A172 (cell line): Measurements from ENCODE around the gene N4BP3. TPM values are rescaled to one million over a fixed set of nuclear protein-coding genes. Genes with fewer than 3 reads are reported as not detected.
A peak's percentile ranks its signal among the peaks of the same experiment; 100 is the strongest.

Experiments used
- DNase-seq: peaks from one replicate; pipeline ENCODE4 v3.0.0-alpha.2; 2015; ENCODE audit warnings: low spot score
- total RNA-seq: library from RNA; depleted of rRNA; stranded (reverse); fragments of >200 nt; shearing (Covaris generic); gene quantifications from 2 replicates; pipeline ENCODE4 v1.2.3, GENCODE V29; 2014

N4BP3 gene
- total RNA-seq, 1 experiment from 2014 or later, result 0.33 TPM

DNA sequence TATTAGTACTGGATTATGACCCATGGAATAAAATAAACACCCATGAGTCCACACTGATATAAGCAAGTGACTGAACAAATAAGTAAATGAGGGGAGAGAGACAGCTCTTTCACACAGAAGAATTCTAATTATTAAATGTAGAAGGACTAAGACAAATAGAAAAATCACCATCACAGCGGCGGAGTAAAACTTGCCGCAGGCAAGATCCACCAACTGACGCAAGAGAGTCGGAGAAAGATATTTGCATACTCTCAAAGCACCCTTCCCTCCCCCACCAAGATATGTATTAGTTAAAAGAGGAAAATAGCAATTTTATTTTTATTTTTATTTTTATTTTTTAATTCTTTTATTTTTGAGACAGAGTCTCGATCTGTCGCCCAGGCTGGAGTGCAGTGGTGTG, 14.6 kb upstream of the N4BP3 start:
- DNase-seq, result no peak

DNA sequence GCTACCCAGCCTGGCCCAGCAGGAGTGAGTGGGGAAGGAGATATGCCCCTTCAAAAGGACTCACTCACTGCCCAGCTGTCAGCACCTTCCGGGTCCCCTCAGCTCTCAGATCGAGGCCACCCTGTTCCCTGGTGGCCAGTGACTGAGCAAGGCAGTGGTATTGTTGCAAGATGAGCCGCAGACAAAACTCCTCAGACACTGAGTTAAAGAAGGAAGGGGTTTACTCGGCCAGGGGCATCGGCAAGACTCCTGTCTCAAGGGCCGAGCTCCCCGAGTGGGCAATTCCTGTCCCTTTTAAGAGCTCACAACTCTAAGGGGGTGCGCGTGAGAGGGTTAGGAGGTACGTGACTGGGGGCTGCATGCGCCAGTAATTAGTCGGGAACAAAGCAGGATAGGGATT, 9.7 kb upstream of the N4BP3 start:
- no peak for DNase-seq

DNA sequence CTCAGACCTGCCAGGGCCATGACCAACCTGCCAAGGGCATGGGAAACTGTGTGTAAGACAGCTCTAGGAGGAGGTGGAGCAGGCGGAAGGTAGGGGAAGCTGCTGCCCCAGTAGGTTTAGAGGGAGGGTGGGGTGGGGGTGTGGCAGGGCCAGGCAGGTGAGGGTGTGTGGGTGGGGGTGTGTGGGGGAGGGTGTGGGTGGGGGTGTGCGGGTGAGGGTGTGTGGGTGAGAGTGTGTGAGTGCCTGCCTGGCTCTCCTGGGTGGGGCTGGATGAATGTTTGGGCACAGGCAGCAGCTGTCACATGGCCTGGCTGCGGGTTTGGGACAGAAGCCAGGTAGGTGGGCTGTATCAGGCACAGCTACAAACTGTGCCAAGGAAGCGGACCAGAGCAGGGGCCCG, 8.8 kb upstream of the N4BP3 start:
- no peak for DNase-seq

DNA sequence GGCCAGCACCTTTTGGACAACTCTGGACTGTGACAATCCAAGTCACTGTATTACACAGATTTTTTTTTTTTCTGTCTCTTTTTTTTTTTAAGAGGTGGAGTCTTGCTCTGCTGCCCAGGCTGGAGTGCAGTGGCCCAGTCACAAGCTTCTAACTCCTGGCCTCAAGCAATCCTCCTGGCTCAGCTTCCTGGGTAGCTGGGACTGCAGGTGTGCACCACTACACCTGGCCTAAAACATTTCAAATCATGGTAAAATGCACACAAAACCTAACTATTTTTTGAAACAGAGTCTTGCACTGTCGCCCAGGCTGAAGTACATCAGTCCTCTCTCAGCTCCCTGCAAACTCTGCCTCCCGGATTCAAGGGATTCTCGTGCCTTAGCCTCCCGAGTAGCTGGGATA, 7.2 kb upstream of the N4BP3 start:
- no peak for DNase-seq

DNA sequence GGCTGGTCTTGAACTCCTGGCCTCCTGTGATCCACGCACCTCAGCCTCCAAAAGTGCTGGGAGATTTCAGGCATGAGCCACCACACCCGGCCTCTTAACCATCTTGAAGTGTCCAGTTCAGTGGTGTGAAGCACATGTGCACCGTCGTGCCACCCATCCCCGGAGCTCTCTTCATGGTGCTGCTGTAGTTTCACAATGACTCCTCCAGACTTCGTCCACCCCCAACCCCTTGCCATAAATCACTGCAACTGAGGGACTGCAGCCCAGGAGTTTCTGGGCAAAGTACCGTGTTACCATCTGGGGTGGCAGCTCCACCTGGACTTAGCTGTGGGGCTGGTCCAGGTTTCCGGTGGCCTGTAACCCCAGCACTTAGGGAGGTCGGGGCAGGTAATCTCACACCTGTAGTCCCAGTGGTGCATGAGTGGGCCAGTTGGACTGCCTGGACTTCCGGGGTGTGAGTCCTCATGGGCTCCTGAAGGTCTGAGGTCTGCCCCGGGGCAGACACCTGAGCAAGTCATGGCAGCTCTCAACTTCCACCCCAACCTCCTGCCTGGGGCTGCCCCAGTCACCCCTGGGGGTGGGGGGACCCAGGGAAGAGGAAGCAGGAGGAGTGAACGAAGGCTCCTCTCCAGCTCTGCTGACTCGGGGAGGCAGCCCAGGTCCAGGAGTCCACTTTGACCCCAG, 6.6 kb upstream of the N4BP3 start:
- DNase-seq, result no peak

DNA sequence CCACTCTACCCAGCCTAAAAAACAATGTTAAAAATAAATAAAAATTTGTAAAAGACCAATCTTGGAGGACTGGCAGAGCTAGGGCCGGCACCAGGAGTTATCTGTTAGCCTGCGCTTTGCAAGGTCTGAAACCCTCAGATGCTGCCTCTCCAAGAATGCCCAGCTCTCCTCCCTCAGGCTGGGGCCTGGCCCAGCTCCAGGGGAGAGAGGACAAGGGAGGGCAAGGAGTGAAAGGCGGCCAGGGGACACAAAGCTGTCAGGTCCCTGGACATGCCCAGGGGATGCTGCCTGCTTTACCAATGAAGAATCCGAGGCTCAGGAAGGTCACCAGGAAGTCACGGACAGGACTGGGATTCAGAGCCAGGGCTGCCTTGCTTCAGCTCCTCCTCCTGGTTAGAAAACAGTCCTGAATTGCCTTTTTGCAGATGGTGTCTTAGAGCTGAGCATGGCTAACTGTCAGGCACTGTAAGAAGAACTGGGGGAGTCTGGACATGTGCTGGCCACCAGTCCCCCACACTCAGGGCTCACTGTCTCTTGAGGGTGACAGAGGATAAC, 5.5 kb upstream of the N4BP3 start:
- DNase-seq, result no peak

DNA sequence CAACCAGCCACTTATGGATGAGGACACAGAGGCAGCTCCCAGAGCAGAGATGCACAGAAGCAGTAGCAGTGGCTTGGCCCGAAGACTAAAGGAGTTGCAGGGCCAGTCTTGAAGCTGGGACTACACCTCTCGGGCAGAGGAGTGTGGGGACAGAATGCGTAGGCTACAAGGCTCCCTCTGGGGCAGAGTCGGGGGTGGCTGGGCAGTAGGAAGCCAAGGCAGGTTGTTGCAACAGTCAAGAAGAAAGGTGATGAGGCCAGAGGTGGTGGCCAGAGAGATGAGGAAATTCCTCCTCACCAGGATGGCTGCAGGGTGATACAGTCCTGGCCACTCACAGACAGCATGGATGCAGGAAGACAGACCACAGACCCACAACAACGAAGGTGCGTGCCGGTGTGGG, 4.9 kb upstream of the N4BP3 start:
- DNase-seq, result no peak

DNA sequence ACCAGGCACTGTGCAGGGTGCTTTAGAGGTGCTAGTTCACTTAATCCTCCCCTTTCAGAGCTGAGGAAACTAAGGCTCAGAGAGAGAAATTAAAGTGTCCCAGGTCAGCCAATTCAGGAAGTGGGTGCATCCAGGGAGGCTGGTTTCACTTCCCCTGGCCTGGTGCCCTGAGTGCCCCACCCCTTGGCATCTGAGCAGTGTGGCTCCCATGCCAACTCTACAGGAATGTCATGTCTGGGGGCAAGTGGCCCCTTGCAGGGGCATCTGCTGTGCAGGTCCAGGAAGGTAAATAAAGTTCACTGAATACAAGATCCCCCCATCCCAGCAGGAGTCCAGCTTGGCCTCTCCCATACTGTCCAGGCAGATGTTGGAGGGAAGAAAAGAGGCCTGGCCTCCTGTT, 4.4 kb upstream of the N4BP3 start:
- no peak for DNase-seq

DNA sequence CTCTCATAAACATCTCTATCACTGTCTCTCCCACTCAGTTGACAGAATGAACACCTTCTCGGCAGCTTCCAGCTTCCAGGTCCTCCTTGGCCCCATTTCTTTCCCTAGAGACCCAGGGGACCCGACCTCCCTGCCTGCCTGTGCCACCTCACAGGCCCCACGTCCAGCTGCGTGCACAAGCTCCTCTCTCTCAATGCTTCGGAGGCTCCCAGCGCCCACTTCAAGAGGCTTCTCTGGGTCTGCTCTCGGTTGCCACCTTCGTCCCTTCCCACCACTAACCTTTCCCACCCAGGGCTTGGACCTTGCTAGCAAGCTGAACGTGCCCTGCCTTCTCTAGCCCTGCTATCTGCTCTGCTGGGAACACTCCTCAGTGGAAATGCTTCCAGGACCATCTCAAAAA, 2.8 kb upstream of the N4BP3 start:
- DNase-seq, result no peak

DNA sequence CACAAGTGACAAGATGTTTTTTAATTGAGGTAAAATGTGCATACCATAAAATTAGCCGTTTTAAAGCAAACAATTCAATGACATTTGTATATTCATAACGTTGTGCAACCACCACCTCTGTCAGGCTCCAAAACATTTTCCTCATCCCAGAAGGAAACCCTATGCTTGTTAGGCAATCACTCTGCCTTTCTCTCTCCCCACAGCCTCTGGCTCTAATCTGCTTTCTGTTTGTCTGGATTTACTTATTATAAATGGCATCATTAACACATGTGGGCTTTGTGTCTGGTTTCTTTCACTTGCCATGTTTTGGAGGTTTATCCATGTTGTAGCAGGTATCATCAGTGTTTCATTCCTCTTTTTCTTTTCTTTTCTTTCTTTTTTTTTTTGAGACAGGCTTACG, 1.4 kb upstream of the N4BP3 start:
- no peak for DNase-seq

DNA sequence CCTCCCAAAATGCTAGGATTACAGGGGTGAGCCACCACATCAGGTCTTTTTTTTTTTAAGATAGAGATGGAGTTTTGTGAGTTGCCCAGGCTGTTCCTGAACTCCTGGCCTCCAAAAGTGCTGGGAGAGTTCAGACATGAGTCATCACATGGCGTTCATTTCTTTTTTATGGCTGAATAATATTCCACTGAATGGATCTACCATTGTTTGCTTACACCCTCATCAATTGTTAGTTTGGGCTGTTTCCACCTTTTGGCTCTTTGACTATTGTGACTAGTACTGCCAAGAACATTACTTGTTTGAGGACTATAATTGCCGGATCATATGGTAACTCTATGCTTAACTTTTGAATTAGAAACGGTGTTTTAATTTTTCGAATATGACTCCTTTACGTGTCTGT, 787 bp upstream of the N4BP3 start:
- DNase-seq, result no peak

DNA sequence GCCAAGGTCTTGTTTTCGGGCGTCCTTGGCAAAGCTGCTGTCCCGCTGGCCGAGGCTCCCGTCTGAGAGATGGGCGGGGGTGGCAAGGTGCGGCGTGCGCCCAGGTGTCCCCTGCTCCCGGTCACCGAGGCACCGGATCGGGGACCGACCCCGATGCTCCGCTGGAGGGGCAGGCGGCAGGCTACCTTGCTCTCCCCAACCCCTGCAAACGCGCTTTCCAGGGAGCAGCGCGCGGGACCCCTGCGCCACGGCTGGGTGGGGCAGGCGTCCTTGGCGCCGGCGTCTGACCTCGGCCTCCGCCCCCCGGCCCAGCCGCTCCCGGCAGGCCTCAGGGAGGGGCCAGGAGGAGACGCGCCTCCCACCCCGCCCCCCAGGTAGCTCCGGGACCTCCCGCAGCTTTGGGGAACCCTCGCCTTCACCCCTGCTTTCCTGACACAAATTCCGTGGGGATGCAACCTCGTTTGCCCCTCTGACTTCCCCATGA, 551 bp downstream of the N4BP3 start:
- no peak for DNase-seq

DNA sequence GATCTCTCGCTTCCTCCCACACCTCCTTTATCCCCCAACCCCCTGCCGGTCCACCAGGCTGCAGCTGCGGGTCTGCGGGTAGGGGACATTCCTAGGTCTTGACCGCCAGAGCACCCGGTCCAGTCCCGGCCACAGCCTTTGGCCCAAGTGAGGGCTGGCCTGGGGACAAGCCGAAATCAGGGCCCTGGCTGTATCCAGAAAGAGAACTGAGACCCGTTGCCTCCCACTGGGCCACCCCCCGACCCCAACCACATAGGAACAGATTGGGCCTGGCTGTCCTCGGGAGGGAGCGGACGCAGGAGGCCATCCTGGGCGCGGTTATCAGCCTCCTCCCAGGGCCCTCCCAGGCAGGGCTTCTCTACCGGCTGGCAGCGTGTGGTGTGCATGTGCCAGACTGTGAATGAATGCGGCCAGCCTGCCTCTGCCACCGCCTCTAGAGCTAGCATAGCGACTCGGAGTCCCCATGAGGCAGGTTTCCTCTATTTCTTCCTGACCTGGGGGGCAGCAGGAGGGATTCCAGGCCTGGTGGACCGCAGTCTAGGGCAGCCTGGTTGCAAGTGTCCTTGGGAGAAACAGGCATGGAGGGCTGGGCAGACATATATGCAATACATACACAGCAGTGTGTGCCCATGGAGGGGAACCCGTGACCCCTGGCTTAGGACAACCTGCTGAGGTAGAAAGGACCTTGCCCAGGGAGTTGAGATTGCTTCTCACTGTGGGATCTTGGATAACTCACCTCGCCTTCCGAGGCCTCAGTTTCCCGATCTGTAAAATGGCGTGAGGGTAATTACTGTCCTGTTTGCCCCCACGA, 1.2 kb downstream of the N4BP3 start:
- no peak for DNase-seq

DNA sequence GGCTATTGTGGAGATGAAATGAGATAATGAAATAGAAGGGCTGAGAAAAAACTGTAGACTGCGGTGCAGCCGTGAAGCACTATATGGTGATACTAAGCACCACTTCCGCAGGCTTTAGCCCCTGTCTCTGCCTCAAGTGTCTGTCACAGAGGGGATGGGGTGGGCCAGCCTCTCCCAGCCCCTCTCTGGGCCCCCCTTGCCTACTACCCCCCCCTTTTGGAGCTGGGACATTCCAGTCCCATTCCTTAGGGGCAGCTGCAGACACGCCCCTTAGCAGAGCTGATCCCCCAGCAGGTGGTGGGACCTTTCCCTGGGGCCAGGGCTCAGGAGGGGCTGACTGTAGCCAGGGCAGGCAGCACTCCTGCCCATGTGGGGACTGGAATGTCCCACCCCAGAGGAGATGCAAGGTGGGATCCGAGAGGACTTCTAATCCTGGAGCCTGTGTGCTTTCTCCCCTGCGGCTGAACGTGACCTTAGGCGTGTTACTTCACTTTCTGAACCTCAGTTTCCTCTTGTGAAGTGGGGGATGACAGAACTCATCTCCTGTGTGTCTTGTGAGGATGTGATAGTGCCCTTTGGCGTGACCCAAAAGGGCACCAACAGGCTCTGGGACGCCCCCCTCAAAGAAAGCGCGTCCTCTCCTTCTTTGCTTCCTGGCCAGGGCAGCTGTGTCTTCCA, 1.9 kb downstream of the N4BP3 start:
- DNase-seq, result no peak

DNA sequence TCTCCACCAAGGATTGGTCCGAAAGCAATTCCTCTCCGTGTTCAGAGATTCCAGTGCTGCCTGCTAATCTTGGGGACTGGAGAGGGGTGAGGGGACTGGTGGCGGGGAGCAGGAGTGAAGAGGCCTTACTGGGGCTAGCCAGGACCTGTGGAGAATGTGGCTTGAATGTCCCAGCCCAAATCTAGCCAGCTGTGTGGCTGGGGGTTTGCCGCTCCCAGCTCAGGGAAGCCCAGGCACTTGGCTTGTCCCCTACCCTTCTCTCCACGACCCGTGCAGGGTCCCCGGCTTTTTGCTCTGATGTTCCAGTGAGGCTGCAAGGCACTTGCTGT, 2.4 kb downstream of the N4BP3 start:
- DNase-seq, result no peak

DNA sequence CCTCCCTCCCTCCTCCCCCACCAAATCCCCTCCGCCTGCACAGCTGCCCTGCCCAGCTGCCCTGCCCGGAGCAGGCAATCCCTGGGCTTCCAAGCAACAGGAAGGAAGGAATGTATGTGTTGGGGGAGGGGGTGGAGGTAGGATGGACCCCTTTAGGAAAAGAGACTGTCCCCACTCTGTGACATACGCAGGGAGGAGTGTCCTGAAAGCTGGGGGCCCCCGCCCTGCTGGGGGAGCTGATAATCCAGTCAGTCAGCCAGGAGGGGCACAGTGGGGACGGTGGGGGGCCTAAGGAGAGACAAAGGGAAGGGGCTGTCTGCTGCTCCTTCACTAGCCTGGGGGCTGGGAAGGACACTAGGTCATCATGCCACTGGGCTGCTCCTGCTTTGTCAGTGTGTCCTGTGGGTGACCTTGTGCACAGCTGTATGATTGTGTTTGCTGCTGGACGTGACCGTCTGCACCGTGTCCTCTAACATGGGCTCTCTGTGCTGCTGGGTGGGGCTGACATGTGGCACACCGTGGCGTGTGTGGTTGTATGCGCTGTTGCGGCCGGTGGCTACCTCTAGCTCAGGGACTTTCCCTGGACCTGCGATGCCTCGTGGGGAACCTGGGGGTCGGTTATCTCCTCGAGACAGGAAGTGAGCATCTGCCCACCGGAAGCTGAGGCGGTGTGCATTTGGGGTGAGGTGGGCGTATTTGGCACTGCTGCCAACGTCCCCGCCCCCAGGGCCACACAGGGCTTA, 3.0 kb downstream of the N4BP3 start:
- no peak for DNase-seq

DNA sequence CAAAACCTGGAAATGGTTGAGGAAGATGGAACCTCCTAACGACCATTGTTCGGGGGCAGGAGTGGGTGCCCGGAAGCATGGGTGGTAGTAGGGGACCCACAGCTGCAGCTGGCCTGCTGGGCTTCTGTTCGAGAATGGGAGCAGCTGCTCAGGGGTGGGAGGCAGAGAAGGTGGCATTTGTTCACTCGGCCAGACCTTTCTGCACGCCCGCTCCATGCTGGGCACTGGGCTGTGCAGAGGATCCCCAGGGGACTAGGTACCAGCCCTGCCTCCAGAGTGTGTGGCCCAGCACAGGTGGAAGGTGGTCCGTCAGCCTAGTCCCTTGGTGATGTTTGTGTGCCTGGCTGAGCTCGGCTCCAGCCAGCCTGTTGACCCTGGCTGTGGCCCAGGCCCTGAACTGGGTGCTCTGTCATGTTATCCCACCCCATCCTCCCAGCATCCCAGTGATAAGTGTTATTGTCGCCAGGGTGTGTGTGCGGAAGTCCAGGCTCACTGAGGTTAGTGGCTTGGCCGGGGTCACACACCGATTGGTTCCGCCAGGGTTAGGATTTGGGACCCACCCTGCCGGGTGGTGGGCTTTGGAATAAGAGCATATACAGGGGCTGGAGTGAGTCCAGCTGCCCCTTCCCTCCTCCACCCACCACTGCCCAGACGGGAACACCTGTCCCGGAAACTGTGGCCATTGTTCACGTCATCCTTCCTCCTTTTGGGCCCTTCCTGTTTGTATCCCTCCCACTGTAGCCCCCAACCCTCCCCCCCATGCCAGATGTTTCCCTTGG, 4.8 kb downstream of the N4BP3 start:
- no peak for DNase-seq

DNA sequence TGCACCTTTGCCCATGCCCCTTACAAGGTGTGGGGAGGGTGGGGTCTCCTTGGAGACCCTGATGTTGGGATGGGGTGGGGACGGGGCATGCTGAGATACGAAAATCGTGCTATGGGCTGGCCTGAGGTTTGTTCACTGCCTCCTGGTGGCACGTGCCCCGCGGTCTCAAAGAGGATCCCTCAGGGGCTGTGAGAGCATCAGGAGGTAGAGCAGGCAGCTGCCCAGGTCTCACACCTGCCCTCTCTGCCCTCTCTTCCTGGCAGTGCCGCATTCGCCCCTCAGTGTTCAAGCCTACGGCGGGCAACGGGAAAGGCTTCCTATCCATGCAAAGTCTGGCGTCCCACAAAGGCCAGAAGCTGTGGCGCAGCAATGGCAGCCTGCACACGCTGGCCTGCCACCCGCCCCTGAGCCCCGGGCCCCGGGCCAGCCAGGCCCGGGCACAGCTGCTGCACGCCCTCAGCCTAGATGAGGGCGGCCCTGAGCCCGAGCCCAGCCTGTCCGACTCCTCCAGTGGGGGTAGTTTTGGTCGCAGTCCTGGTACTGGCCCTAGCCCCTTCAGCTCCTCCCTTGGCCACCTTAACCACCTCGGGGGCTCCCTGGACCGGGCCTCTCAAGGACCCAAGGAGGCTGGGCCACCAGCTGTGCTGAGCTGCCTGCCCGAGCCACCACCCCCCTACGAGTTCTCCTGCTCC, 6.7 kb downstream of the N4BP3 start:
- no peak for DNase-seq

DNA sequence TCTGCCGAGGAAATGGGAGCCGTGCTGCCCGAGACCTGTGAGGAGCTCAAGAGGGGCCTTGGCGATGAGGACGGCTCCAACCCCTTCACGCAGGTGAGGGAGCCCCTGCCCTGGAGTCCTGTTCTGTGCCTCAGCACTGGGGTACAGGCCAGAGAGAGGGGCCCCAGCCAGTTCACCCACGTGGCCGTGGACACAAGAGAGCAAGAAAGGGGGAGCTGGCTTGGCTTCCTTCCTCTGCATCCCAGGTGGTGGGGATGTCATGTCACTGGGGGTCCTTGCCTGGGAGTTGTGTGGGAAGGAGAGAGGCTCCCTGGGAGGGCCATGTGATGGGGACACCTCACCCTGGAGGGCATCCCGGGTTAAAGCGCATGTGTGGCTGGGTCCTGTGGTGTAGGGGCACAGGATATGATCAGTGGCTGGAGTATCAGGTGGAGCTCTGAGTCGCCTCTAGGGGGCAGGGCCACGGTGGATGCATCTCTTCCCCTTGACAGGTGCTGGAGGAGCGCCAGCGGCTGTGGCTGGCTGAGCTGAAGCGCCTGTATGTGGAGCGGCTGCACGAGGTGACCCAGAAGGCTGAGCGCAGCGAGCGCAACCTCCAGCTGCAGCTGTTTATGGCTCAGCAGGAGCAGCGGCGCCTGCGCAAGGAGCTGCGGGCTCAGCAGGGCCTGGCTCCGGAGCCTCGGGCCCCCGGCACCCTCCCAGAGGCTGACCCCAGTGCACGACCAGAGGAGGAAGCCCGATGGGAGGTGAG, 7.5 kb downstream of the N4BP3 start:
- DNase-seq, result peak; percentile 70
